ENCODE measurements around the gene INPP5D. TPM values are rescaled to one million over a fixed set of nuclear protein-coding genes. Genes with fewer than 3 reads are reported as not detected.

Gene INPP5D
- total RNA-seq, 2 experiments from 2014 or later: 79.5 to 92.6 TPM

DNA sequence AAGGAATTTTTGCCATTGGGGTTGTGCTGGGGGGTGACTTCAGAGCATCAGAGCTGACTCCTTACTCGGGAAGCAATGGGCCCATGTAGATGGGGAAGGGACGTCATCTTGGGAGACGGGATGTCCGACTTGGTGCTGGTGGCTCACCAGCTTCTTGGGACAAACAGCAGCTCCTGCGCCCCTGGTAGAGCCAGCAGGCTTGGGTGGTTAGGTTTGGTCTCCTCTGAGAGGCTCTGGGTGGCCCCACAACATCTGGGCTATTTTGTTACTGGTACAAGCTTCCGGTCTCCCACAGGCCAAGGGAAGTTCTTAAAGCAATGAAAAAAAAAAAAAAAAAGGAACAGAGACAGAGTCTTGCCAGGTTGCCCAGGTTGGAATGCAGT is 48.9 kb upstream of the INPP5D start:
- Histone ChIP-seq H3K9me2 (ENCODE audit: insufficient read depth, low read length) (no peaks in the 10 kb centered on the region), H3K36me3 (ENCODE audit: insufficient read depth, low read length) (no peaks in the 10 kb centered on the region), H3K4me3 (ENCODE audit: low read depth, low read length, poor library complexity, severe bottlenecking) (no peak overlapping the region), H4K20me1 (ENCODE audit: insufficient read depth, low read length) (no peaks in the 10 kb centered on the region), H3K4me1 (ENCODE audit: insufficient read depth, low read length, poor library complexity, severe bottlenecking) (no peaks in the 10 kb centered on the region), H3K4me2 (ENCODE audit: low read length) (no peak overlapping the region), H3K27ac (ENCODE audit: low read depth, low read length, poor library complexity, severe bottlenecking) (no peak overlapping the region), H3K79me2 (ENCODE audit: insufficient read depth, low read depth, low read length) (no peaks in the 10 kb centered on the region), H3K9me3 (ENCODE audit: low read length) (no peaks in the 10 kb centered on the region), H2AFZ (ENCODE audit: low read length) (no peak overlapping the region)
- DNase-seq (ENCODE audit: low spot score): peak; percentile 14
- intact Hi-C loops (cut with micrococcal nuclease; ENCODE audit: unreplicated experiment): no loop called here
- no TSS peak for BruUV-seq (replicated peaks)
- TF ChIP-seq, protein P1, sequence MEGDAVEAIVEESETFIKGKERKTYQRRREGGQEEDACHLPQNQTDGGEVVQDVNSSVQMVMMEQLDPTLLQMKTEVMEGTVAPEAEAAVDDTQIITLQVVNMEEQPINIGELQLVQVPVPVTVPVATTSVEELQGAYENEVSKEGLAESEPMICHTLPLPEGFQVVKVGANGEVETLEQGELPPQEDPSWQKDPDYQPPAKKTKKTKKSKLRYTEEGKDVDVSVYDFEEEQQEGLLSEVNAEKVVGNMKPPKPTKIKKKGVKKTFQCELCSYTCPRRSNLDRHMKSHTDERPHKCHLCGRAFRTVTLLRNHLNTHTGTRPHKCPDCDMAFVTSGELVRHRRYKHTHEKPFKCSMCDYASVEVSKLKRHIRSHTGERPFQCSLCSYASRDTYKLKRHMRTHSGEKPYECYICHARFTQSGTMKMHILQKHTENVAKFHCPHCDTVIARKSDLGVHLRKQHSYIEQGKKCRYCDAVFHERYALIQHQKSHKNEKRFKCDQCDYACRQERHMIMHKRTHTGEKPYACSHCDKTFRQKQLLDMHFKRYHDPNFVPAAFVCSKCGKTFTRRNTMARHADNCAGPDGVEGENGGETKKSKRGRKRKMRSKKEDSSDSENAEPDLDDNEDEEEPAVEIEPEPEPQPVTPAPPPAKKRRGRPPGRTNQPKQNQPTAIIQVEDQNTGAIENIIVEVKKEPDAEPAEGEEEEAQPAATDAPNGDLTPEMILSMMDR (conservative IDR thresholded peaks at IDR 0.05; ENCODE audit: low read length): no peak
- no peak for TF ChIP-seq EZH2phosphoT487 (IDR thresholded peaks at IDR 0.05; ENCODE audit: borderline replicate concordance, low read depth, low read length)
- CTCF ChIA-PET (ENCODE audit: unreplicated experiment): interaction anchor here (0.6 kb wide), 1 partner anchor 788 kb away, joined by 3 read pairs; no protein-coding TSS in a partner anchor
- POLR2A ChIA-PET: interaction anchor here (0.6 to 0.7 kb wide), 2 partner anchors 35 to 72 kb away, joined by 3 read pairs; no protein-coding TSS in a partner anchor

DNA sequence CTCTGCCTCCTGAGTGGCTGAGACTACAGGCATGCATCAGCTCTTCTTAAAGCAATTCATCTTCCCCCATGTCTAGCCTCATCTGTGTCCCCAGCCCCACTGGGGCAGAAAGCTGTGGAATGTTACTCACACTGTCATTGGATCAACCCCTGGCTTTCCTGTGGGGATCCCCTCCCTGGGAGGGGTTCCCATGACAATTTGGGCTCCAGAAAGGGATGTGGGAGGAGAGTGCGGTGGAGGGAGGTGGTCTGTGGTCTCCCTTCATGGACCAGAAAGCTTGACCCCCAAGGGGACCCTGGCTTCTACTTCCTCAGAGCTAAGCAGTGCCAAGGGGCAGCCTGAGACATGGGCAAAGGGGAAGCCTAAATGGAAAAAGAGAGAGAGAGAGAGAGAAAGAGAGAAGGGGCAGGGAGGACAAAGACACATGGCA is 48.4 kb upstream of the INPP5D start:
- intact Hi-C loops (cut with micrococcal nuclease; ENCODE audit: unreplicated experiment): no loop called here
- no peaks in the 10 kb centered on the region for H4K20me1 ChIP-seq (ENCODE audit: insufficient read depth, low read length)
- TF ChIP-seq EZH2phosphoT487 (IDR thresholded peaks at IDR 0.05; ENCODE audit: borderline replicate concordance, low read depth, low read length): no peak
- TF ChIP-seq, protein P1 (conservative IDR thresholded peaks at IDR 0.05; ENCODE audit: low read length): no peak
- no peaks in the 10 kb centered on the region for H3K9me2 ChIP-seq (ENCODE audit: insufficient read depth, low read length)
- no peak overlapping the region for H3K4me2 ChIP-seq (ENCODE audit: low read length)
- H2AFZ ChIP-seq (ENCODE audit: low read length): no peak overlapping the region
- no peak overlapping the region for H3K27ac ChIP-seq (ENCODE audit: low read depth, low read length, poor library complexity, severe bottlenecking)
- H3K4me1 ChIP-seq (ENCODE audit: insufficient read depth, low read length, poor library complexity, severe bottlenecking): no peaks in the 10 kb centered on the region
- no peaks in the 10 kb centered on the region for H3K79me2 ChIP-seq (ENCODE audit: insufficient read depth, low read depth, low read length)
- DNase-seq (ENCODE audit: low spot score): no peak
- BruUV-seq (replicated peaks): no TSS peak
- no peaks in the 10 kb centered on the region for H3K36me3 ChIP-seq (ENCODE audit: insufficient read depth, low read length)
- POLR2A ChIA-PET: interaction anchor here (0.7 kb wide), 1 partner anchor 72 kb away, joined by 3 read pairs; no protein-coding TSS in a partner anchor
- no peak overlapping the region for H3K4me3 ChIP-seq (ENCODE audit: low read depth, low read length, poor library complexity, severe bottlenecking)
- CTCF ChIA-PET (ENCODE audit: unreplicated experiment): no interaction called here
- no peaks in the 10 kb centered on the region for H3K9me3 ChIP-seq (ENCODE audit: low read length)

DNA sequence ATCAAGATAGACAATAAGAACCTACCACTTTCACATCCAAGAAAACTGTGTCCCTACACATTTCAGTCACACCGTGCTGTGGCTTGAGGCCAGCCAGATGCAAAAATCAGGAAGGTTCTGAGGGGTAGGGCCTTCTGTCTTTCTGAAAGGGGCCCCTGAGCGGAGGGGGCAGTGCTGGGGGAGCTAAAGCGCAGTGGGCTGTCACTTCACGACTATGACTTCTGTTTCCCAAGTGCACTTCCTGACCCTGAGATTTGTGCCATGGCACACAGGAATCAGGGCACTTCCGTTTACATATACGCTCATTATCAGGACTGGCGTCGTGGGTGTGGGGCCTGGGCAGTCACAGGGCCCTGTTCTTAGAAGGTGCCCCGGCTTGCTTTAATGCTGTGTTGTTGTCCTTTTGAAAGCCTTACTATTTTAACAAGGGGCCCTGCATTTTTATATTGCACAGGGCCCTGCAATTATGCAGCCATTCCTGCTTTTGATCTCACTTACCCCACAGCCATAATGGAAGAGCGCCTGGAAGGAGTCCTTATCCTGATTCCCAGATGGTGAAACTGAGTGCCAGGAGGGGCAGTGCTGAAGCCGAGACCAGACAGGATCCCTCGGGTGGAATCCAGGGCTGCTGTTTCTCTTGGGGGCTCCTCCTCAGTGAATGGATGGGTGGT is 47.7 kb upstream of the INPP5D start:
- no peak for DNase-seq (ENCODE audit: low spot score)
- BruUV-seq (replicated peaks): no TSS peak
- ChIA-PET POLR2A (no interaction called here), CTCF (ENCODE audit: unreplicated experiment) (no interaction called here)
- H3K79me2 ChIP-seq (ENCODE audit: insufficient read depth, low read depth, low read length): no peaks in the 10 kb centered on the region
- no peaks in the 10 kb centered on the region for H3K9me2 ChIP-seq (ENCODE audit: insufficient read depth, low read length)
- no peaks in the 10 kb centered on the region for H3K9me3 ChIP-seq (ENCODE audit: low read length)
- TF ChIP-seq EZH2phosphoT487 (IDR thresholded peaks at IDR 0.05; ENCODE audit: borderline replicate concordance, low read depth, low read length): no peak
- TF ChIP-seq, protein P1 (conservative IDR thresholded peaks at IDR 0.05; ENCODE audit: low read length): no peak
- no peak overlapping the region for H3K4me2 ChIP-seq (ENCODE audit: low read length)
- no peak overlapping the region for H3K27ac ChIP-seq (ENCODE audit: low read depth, low read length, poor library complexity, severe bottlenecking)
- no peaks in the 10 kb centered on the region for H3K36me3 ChIP-seq (ENCODE audit: insufficient read depth, low read length)
- no peak overlapping the region for H2AFZ ChIP-seq (ENCODE audit: low read length)
- H3K4me3 ChIP-seq (ENCODE audit: low read depth, low read length, poor library complexity, severe bottlenecking): no peak overlapping the region
- no peaks in the 10 kb centered on the region for H4K20me1 ChIP-seq (ENCODE audit: insufficient read depth, low read length)
- intact Hi-C loops (cut with micrococcal nuclease; ENCODE audit: unreplicated experiment): no loop called here
- H3K4me1 ChIP-seq (ENCODE audit: insufficient read depth, low read length, poor library complexity, severe bottlenecking): no peaks in the 10 kb centered on the region

All from OCI-LY7 (cell line).